Spleen (tissue), 7 donors: ENCODE measurements around the gene KHDC4.

Experiments
- CTCF ChIP-seq, 11 experiments: fragments of 200-600 bp in 7 of 11; fragments of 450-650 bp in 4 of 11; sonication (generic) in 4 of 11; IDR thresholded peaks in 8 of 11; conservative IDR thresholded peaks in 3 of 11; 1 replicate in 7 of 11; 2 replicates in 4 of 11; pipeline versions ENCODE4 v1.4.0 to v1.8.0; 2016 to 2021; ENCODE audit warnings: antibody characterized with exemption in 11 of 11, inconsistent platforms in 4 of 11, mild to moderate bottlenecking in 1 of 11
- POLR2AphosphoS5 ChIP-seq, 3 donors: sonication (generic); formaldehyde crosslinking; IDR thresholded peaks; one replicate each; pipeline ENCODE4 v1.5.1; 2017; ENCODE audit warnings: antibody characterized with exemption in 3 of 3
- donor health status: DM: no; HTN: no; CAD: no; lungs with moderate emphysema.
- donor health status: DM: no; HTN: no; CAD: no.
- donor health status: DM: no; HTN: no; CAD: no.

GRCh38 chr1:155982106-155982505 is 47.9 kb upstream of the KHDC4 start:
- no peak for TF ChIP-seq CTCF (IDR thresholded peaks at IDR 0.05 in 8 of 11, conservative IDR thresholded peaks at IDR 0.05 in 3 of 11)
- no peak for TF ChIP-seq POLR2AphosphoS5 (IDR thresholded peaks at IDR 0.05)
